Measurements from ENCODE around the gene HSPA1L.
"Not testable (repeated sequence)": the region's sequence is repeated elsewhere in the genome, so short reads cannot be mapped to it uniquely, and the experiment has no call there.

Gene HSPA1L

DNA sequence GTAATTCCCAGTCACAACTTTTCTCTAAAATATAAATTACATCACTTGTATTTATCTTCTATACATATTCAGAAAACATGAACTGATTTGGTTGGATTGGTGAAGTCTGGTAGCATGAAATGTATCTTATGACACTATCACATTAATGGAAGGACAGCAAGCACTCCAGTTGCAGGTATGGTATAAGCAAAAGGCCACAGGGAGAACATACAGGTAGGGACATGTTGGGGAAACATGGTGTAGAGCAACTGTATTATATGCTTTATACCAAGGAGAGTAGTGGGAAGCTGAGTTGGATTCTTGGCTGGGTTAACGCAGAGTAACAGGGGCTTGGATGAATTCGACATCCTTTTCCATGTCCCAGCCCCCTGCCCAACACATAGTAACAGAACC is 18.1 kb downstream of the HSPA1L start:
- no peak for ATAC-seq
- no peak for TF ChIP-seq SNAI2 (CRISPR knock-in tag; IDR thresholded peaks at IDR 0.05)
- TF ChIP-seq, protein P1, sequence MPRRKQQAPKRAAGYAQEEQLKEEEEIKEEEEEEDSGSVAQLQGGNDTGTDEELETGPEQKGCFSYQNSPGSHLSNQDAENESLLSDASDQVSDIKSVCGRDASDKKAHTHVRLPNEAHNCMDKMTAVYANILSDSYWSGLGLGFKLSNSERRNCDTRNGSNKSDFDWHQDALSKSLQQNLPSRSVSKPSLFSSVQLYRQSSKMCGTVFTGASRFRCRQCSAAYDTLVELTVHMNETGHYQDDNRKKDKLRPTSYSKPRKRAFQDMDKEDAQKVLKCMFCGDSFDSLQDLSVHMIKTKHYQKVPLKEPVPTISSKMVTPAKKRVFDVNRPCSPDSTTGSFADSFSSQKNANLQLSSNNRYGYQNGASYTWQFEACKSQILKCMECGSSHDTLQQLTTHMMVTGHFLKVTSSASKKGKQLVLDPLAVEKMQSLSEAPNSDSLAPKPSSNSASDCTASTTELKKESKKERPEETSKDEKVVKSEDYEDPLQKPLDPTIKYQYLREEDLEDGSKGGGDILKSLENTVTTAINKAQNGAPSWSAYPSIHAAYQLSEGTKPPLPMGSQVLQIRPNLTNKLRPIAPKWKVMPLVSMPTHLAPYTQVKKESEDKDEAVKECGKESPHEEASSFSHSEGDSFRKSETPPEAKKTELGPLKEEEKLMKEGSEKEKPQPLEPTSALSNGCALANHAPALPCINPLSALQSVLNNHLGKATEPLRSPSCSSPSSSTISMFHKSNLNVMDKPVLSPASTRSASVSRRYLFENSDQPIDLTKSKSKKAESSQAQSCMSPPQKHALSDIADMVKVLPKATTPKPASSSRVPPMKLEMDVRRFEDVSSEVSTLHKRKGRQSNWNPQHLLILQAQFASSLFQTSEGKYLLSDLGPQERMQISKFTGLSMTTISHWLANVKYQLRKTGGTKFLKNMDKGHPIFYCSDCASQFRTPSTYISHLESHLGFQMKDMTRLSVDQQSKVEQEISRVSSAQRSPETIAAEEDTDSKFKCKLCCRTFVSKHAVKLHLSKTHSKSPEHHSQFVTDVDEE (CRISPR knock-in tag; IDR thresholded peaks at IDR 0.05) = no peak

DNA sequence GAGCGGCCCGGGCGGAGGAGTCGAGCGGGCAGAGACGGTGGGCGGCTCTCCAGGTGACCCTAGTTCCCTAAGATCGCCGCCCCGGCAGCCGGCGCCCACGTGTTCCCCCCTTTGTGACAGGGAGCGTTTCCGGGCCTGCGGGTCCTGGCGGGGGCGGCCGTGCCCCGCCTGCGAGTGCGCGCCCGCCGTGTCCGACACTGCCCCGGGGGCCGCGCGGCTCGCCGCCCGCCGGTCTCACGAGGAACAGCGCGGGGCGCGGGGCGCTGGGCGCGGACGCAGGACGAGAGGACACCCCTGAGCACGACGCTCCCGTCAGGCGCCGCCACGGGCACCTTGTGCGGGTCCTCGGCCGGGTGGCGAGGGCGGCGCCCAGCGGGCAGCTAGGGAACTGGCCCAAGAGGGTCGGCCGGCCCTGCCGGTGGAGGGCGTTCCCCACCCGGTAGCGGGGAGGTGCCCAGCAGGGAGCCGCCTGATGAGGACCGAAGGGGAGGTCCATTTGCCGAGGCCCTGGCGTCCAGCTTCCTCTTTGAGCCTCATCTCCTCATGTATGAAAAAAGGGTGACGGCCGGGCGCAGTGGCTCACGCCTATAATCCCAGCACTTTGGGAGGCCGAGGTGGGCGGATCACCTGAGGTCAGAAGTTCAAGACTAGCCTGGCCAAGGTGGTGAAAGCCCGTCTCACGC is 19.3 kb downstream of the HSPA1L start, which contains the start of gene VARS1:
TSS of gene VARS1 (minus strand) at position 137 of the 683 bp plus-strand sequence. CDS start 535 bp downstream, outside the sequence.
- peak; percentile 83 for ATAC-seq
- no peak for TF ChIP-seq BACH2 (CRISPR knock-in tag; IDR thresholded peaks at IDR 0.05; ENCODE audit: borderline replicate concordance)
- TF ChIP-seq, protein P1 (CRISPR knock-in tag; IDR thresholded peaks at IDR 0.05) = 0 out of 2 replicates have a peak, but pooled peaks have one; percentile 15
- TF ChIP-seq, protein P2, sequence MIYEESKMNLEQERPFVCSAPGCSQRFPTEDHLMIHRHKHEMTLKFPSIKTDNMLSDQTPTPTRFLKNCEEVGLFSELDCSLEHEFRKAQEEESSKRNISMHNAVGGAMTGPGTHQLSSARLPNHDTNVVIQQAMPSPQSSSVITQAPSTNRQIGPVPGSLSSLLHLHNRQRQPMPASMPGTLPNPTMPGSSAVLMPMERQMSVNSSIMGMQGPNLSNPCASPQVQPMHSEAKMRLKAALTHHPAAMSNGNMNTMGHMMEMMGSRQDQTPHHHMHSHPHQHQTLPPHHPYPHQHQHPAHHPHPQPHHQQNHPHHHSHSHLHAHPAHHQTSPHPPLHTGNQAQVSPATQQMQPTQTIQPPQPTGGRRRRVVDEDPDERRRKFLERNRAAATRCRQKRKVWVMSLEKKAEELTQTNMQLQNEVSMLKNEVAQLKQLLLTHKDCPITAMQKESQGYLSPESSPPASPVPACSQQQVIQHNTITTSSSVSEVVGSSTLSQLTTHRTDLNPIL (CRISPR knock-in tag; IDR thresholded peaks at IDR 0.05; ENCODE audit: low read depth) = no peak
- TF ChIP-seq, protein P3, sequence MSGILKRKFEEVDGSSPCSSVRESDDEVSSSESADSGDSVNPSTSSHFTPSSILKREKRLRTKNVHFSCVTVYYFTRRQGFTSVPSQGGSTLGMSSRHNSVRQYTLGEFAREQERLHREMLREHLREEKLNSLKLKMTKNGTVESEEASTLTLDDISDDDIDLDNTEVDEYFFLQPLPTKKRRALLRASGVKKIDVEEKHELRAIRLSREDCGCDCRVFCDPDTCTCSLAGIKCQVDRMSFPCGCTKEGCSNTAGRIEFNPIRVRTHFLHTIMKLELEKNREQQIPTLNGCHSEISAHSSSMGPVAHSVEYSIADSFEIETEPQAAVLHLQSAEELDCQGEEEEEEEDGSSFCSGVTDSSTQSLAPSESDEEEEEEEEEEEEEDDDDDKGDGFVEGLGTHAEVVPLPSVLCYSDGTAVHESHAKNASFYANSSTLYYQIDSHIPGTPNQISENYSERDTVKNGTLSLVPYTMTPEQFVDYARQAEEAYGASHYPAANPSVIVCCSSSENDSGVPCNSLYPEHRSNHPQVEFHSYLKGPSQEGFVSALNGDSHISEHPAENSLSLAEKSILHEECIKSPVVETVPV (CRISPR knock-in tag; IDR thresholded peaks at IDR 0.05) = no peak

DNA sequence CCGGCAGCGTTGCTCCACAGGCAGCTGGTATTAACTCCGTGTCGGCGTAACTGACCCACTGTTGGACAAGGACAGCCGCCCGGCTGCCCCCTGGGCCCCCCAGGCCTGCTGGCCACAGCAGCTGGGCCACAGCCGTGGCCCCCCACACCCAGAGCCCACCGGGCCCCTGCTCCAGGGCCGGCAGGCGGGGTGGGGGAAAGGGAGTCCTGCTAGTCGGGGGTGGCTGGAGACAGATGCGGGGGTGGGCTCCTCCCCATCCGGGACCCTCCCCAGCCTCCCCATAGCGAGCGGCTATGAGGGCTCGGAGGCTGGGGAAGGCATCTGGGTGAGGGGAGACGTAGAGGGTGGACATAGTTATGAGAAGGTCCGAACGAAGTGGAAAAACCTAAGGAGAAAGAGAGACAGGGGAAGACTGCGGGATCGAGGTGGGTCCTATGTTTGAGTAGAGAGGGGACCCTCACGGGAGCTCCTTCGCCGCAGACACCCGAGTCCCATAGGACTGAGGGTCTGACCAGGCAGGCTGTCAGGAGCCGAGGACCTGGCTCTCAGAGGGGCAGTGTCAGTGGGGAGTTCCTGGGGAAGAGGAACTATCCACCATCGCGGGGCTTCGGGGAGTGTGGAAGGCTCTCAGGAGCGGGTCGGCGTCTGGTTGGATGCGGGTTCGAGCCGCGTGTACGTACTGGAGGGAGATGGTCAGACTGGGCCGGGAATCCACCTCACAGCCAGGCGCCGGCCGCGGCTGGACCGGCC is 20.0 kb downstream of the HSPA1L start:
- peak; percentile 42 for ATAC-seq
- TF ChIP-seq GLIS3 (CRISPR knock-in tag; IDR thresholded peaks at IDR 0.05) = no peak
- TF ChIP-seq, protein P4, sequence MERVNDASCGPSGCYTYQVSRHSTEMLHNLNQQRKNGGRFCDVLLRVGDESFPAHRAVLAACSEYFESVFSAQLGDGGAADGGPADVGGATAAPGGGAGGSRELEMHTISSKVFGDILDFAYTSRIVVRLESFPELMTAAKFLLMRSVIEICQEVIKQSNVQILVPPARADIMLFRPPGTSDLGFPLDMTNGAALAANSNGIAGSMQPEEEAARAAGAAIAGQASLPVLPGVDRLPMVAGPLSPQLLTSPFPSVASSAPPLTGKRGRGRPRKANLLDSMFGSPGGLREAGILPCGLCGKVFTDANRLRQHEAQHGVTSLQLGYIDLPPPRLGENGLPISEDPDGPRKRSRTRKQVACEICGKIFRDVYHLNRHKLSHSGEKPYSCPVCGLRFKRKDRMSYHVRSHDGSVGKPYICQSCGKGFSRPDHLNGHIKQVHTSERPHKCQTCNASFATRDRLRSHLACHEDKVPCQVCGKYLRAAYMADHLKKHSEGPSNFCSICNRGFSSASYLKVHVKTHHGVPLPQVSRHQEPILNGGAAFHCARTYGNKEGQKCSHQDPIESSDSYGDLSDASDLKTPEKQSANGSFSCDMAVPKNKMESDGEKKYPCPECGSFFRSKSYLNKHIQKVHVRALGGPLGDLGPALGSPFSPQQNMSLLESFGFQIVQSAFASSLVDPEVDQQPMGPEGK (CRISPR knock-in tag; IDR thresholded peaks at IDR 0.05; ENCODE audit: borderline replicate concordance) = peak; percentile 36; the same call in 1 of the 2 replicates

DNA sequence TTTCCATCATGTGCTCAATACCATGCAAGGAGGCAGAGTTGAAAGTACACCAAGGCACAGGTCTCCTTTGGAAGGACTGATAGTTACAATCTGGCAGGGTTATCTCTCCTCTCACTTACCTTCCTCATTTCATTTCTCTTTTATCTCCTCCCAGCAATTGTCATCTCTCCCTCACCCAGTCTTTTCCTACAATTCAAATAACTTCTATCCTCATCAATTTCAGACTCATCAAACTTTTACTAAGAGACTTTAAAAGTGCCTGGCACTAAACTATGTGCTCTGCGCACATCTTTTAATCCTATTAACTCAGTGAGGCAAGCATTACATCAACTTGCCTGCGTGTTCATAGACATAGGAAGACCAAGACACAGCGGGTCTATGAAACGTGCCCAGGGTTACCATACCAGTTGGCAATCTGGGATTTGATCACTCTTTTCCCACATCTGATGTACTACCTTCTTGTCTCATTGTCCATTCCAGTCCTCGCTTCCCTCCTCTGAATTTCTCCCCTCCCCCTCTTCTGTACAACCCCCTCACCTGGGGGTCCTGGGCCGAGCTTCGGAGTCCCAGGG is 20.7 kb downstream of the HSPA1L start:
- ATAC-seq = peak; percentile 71
- TF ChIP-seq ZFP3 (CRISPR knock-in tag; IDR thresholded peaks at IDR 0.05) (no peak; the same call in 1 of the 2 replicates), ZC3H10 (CRISPR knock-in tag; IDR thresholded peaks at IDR 0.05) (no peak), ZNF8 (CRISPR knock-in tag; IDR thresholded peaks at IDR 0.05) (no peak), CSDC2 (CRISPR knock-in tag; IDR thresholded peaks at IDR 0.05) (no peak), OSR1 (CRISPR knock-in tag; IDR thresholded peaks at IDR 0.05) (no peak)
- TF ChIP-seq, protein P4 (CRISPR knock-in tag; IDR thresholded peaks at IDR 0.05; ENCODE audit: borderline replicate concordance) = no peak
- TF ChIP-seq, protein P2 (CRISPR knock-in tag; IDR thresholded peaks at IDR 0.05; ENCODE audit: low read depth) = no peak

DNA sequence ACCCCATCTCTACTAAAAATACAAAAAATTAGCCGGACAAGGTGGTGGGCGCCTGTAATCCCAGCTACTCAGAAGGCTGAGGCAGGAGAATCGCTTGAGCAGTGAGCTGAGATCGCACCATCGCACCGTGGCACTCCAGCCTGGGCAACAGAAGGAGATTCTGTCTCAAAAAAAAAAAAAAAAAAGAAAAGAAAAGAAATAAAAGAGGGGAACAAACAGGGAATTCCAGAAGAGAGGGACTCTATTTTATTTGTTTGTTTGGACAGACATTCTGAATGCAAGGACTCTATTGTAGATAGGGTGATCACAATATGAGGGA is 21.2 kb downstream of the HSPA1L start:
- not testable (repeated sequence) for ATAC-seq
